Measurements from ENCODE around the gene KISS1R. TPM values are rescaled to one million over a fixed set of nuclear protein-coding genes. Genes with fewer than 3 reads are reported as not detected.

The KISS1R gene
- total RNA-seq, 2 experiments from 2014 or later, result 0.55 to 1.1 TPM

DNA sequence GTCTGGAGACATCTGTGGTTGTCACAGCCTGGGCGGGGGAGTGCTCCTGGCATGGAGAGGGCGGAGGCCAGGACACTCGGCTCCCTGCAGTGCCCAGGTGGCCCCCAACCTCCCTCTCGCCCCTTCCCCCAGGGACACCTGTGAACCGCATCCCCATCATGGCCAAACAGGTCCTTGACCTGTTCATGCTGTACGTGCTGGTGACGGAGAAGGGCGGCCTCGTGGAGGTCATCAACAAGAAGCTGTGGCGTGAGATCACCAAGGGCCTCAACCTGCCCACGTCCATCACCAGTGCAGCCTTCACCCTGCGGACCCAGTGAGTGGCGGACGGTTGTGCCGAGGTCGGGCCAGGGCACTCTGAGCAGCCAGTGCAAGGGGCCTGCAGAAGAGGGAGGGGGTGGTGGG, 47.0 kb downstream of the KISS1R start:
- ChIA-PET CTCF (no interaction called here), POLR2A (no interaction called here)
- Mint-ChIP-seq H3K4me1 (ENCODE audit: low read depth) (peaks cover 8% of the 10 kb centered on the region), H3K27ac (no peak overlapping the region), H3K27me3 (ENCODE audit: low read depth) (no peaks in the 10 kb centered on the region), H3K36me3 (ENCODE audit: low read depth) (peaks cover 32% of the 10 kb centered on the region), H3K9me3 (ENCODE audit: insufficient read depth) (no peaks in the 10 kb centered on the region), H3K4me3 (no peak overlapping the region)
- ATAC-seq, result no peak
- no peak for DNase-seq

DNA sequence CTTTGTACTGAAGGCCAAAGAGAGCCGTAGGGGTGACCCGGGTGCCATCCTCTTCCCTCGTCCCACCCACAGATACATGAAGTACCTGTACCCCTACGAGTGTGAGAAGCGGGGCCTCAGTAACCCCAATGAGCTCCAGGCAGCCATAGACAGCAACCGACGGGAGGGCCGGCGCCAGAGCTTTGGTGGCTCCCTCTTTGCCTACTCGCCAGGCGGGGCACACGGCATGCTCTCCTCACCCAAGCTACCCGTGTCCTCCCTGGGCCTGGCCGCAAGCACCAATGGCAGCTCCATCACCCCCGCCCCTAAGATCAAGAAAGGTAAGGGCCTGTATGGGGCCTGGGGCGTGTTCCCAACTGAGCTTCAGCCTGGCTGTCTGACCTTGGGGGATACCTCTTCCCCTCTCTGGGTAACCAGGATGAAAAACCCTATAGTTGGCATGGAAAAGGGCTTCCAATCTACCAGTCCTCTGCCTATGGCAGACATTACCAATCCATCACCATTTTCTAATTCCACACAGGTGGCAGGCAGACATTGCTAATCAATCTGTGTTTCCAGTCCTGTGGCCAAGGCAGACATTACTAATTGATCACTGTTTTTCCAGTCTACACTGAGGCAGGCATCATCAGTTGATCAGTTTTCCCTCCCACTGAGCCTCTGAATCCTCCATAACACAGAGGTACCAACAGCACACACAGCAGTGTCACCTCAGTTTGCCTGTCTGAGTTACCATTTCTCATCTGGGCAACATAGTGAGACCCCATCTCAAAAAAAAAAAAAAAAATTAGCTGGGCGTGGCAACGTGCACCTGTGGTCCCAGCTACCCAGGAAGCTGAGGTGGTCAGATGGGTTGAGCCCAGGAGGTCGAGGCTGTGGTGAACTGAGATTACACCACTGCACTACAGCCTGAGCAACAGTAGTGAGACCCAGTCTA, 47.9 kb downstream of the KISS1R start:
- Mint-ChIP-seq H3K27me3 (ENCODE audit: low read depth) (no peaks in the 10 kb centered on the region), H3K4me3 (no peak overlapping the region), H3K9me3 (ENCODE audit: insufficient read depth) (no peaks in the 10 kb centered on the region), H3K4me1 (ENCODE audit: low read depth) (peaks cover 8% of the 10 kb centered on the region), H3K27ac (no peak overlapping the region), H3K36me3 (ENCODE audit: low read depth) (peaks cover 33% of the 10 kb centered on the region)
- ChIA-PET POLR2A (no interaction called here), CTCF (no interaction called here)
- DNase-seq, result no peak
- no peak for ATAC-seq

DNA sequence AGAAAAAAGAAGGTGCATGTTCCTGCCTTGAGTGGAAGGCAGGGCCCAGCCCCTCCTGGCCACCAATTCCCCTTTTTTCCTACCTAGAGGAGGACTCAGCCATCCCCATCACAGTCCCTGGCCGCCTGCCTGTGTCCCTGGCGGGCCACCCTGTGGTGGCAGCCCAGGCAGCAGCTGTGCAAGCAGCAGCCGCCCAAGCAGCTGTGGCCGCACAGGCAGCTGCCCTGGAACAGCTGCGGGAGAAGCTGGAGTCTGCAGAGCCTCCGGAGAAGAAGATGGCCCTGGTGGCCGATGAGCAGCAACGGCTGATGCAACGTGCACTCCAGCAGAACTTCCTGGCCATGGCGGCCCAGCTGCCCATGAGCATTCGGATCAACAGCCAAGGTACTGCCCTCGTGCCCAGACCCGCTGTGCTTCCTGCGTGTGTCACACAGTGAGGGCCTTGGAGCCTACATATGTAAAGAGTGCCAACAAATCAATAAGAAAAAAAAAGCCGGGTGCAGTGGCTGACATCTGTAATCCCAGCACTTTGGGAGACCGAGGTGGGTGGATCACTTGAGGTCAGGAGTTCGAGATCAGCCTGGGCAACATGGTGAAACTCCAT, 49.5 kb downstream of the KISS1R start:
- H3K4me3 Mint-ChIP-seq, result no peak overlapping the region
- peaks cover 46% of the 10 kb centered on the region for H3K36me3 Mint-ChIP-seq (ENCODE audit: low read depth)
- peaks cover 8% of the 10 kb centered on the region for H3K4me1 Mint-ChIP-seq (ENCODE audit: low read depth)
- no peak overlapping the region for H3K27ac Mint-ChIP-seq
- no peaks in the 10 kb centered on the region for H3K27me3 Mint-ChIP-seq (ENCODE audit: low read depth)
- no peak for ATAC-seq
- no peak for DNase-seq
- CTCF ChIA-PET, result no interaction called here
- POLR2A ChIA-PET, result no interaction called here
- no peaks in the 10 kb centered on the region for H3K9me3 Mint-ChIP-seq (ENCODE audit: insufficient read depth)

Other genes starting within 250 kb of the KISS1R start
- 1 to 10 TPM; 2.2 to 3.0 TPM for gene FSTL3, start 240.9 kb upstream of the KISS1R start, total RNA-seq
- gene PRSS57, start 221.9 kb upstream of the KISS1R start, total RNA-seq, result not detected
- not detected for gene PALM, start 208.4 kb upstream of the KISS1R start, total RNA-seq
- gene MISP, start 166.2 kb upstream of the KISS1R start, total RNA-seq, result not detected
- gene PTBP1, start 119.9 kb upstream of the KISS1R start, total RNA-seq, result 100 to 1,000 TPM; 524 to 526 TPM
- gene PLPPR3, start 95.4 kb upstream of the KISS1R start, total RNA-seq, result not detected
- gene AZU1, start 89.5 kb upstream of the KISS1R start, total RNA-seq, result not detected
- not detected for gene PRTN3, start 76.3 kb upstream of the KISS1R start, total RNA-seq
- not detected for gene ELANE, start 65.0 kb upstream of the KISS1R start, total RNA-seq
- 1 to 10 TPM; 2.1 to 2.2 TPM for gene CFD, start 57.7 kb upstream of the KISS1R start, total RNA-seq
- gene MED16, start 24.1 kb upstream of the KISS1R start, total RNA-seq, result 10 to 100 TPM; 55.9 to 60.4 TPM
- gene RNU6-9, start 23.8 kb upstream of the KISS1R start, total RNA-seq, result not detected
- gene R3HDM4, start 4.1 kb upstream of the KISS1R start, total RNA-seq, result 10 to 100 TPM; 75.9 to 76.7 TPM
- gene ARID3A, start 8.7 kb downstream of the KISS1R start, total RNA-seq, result 10 to 100 TPM; 26.7 to 27.7 TPM
- 10 to 100 TPM; 51.5 to 53.0 TPM for gene WDR18, start 67.0 kb downstream of the KISS1R start, total RNA-seq
- gene GRIN3B, start 83.1 kb downstream of the KISS1R start, total RNA-seq, result not detected
- gene TMEM259, start 103.8 kb downstream of the KISS1R start, total RNA-seq, result 100 to 1,000 TPM; 153 to 160 TPM
- not detected for gene RNU6-2, start 104.2 kb downstream of the KISS1R start, total RNA-seq
- gene CNN2, start 109.3 kb downstream of the KISS1R start, total RNA-seq, result 100 to 1,000 TPM; 417 to 455 TPM
- gene ABCA7, start 122.8 kb downstream of the KISS1R start, total RNA-seq, result 10 to 100 TPM; 76.6 to 77.5 TPM
- gene ARHGAP45, start 149.8 kb downstream of the KISS1R start, total RNA-seq, result 100 to 1,000 TPM; 433 to 445 TPM
- 100 to 1,000 TPM; 176 to 177 TPM for gene POLR2E, start 178.0 kb downstream of the KISS1R start, total RNA-seq
- gene GPX4, start 186.7 kb downstream of the KISS1R start, total RNA-seq, result 100 to 1,000 TPM; 174 to 177 TPM

Data from activated CD8-positive, alpha-beta T cell treated with anti-CD3 and anti-CD28 coated beads, Interleukin-2, amount 10 ng/mL, durations not matched to agents 7 days and 5 days (primary cell).